Glutamatergic neuron (in vitro differentiated cells): ENCODE measurements around the gene C20orf204. TPM values are rescaled to one million over a fixed set of nuclear protein-coding genes. Genes with fewer than 3 reads are reported as not detected.

ENCODE experiments used
- DNase-seq: peaks from one replicate; pipeline ENCODE4 v3.0.0; 2022
- H3K27ac Mint-ChIP-seq: one replicate; pipeline ENCODE4 v1.8.0; 2020; ENCODE audit warnings: mild to moderate bottlenecking, mixed read lengths, inconsistent platforms; ENCODE audit not compliant: unreplicated experiment
- H3K27me3 Mint-ChIP-seq: one replicate; pipeline ENCODE4 v1.8.0; 2020; ENCODE audit warnings: mild to moderate bottlenecking, moderate library complexity, mixed read lengths, inconsistent platforms; ENCODE audit not compliant: unreplicated experiment
- H3K36me3 Mint-ChIP-seq: one replicate; pipeline ENCODE4 v1.8.0; 2020; ENCODE audit warnings: mild to moderate bottlenecking, mixed read lengths, inconsistent platforms; ENCODE audit not compliant: unreplicated experiment
- H3K4me1 Mint-ChIP-seq: one replicate; pipeline ENCODE4 v1.8.0; 2020; ENCODE audit warnings: mild to moderate bottlenecking, low read depth, mixed read lengths, inconsistent platforms; ENCODE audit not compliant: unreplicated experiment
- H3K4me3 Mint-ChIP-seq: one replicate; pipeline ENCODE4 v1.8.0; 2020; ENCODE audit warnings: mild to moderate bottlenecking, mixed read lengths, inconsistent platforms; ENCODE audit not compliant: unreplicated experiment
- H3K9me3 Mint-ChIP-seq: one replicate; pipeline ENCODE4 v1.8.0; 2020; ENCODE audit warnings: mild to moderate bottlenecking, moderate library complexity, mixed read lengths, inconsistent platforms; ENCODE audit not compliant: unreplicated experiment
- total RNA-seq: library from RNA; stranded (reverse); fragmentation: NEBNext Ultra II Directional; extraction: Animal tissue kit (Norgen Biotek cat#: 25700); gene quantifications from one replicate; pipeline ENCODE4 v1.2.1, GENCODE V29; 2021; ENCODE audit not compliant: unreplicated experiment
- TF ChIP-seq, protein P1 (sequence below): fragments of 200-600 bp; sonication (generic); IDR thresholded peaks from one replicate; pipeline ENCODE4 v1.5.0; 2021; ENCODE audit not compliant: partially characterized antibody, unreplicated experiment

Gene C20orf204
- total RNA-seq, 1 donor from 2014 or later, result 3.9 TPM

DNA sequence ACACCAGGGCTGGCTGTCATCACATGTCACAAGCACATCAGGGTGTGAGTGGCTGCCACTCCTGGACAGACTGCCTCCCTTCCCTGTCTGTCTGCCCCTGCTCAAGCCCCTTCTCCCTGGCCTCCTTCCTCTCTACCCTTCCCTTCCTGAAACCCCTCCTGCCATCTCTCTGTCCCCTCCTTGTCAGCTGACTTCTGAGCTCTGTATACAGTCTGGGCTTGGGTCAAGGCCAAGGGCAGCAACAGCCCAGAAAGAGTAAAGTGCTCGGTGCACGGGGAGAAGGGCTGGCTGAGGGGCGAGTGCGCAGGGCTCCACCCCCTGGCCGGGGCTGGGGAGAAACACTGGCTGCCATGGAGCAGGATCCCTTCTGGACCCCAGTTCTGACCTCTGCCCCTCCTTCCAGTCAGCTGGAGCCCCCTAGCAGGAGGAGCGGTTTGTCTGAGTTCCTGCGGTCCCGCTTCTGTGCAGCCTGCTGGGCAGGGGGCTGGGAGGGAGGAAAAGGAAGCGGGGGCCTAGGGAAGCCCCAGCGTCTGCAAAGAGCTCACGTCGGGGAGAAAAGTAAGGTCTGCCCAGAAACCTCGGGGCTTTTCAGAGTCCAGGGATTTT, 46.2 kb downstream of the C20orf204 start:
- peaks cover 8% of the 10 kb centered on the region for H3K36me3 Mint-ChIP-seq
- H3K27me3 Mint-ChIP-seq, result peaks cover 23% of the 10 kb centered on the region
- TF ChIP-seq, protein P1, sequence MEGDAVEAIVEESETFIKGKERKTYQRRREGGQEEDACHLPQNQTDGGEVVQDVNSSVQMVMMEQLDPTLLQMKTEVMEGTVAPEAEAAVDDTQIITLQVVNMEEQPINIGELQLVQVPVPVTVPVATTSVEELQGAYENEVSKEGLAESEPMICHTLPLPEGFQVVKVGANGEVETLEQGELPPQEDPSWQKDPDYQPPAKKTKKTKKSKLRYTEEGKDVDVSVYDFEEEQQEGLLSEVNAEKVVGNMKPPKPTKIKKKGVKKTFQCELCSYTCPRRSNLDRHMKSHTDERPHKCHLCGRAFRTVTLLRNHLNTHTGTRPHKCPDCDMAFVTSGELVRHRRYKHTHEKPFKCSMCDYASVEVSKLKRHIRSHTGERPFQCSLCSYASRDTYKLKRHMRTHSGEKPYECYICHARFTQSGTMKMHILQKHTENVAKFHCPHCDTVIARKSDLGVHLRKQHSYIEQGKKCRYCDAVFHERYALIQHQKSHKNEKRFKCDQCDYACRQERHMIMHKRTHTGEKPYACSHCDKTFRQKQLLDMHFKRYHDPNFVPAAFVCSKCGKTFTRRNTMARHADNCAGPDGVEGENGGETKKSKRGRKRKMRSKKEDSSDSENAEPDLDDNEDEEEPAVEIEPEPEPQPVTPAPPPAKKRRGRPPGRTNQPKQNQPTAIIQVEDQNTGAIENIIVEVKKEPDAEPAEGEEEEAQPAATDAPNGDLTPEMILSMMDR, result no peak
- H3K4me3 Mint-ChIP-seq, result peak overlapping the region; percentile 59
- no peak overlapping the region for H3K27ac Mint-ChIP-seq
- H3K9me3 Mint-ChIP-seq, result peaks cover 14% of the 10 kb centered on the region
- peaks cover 9% of the 10 kb centered on the region for H3K4me1 Mint-ChIP-seq
- DNase-seq, result no peak

DNA sequence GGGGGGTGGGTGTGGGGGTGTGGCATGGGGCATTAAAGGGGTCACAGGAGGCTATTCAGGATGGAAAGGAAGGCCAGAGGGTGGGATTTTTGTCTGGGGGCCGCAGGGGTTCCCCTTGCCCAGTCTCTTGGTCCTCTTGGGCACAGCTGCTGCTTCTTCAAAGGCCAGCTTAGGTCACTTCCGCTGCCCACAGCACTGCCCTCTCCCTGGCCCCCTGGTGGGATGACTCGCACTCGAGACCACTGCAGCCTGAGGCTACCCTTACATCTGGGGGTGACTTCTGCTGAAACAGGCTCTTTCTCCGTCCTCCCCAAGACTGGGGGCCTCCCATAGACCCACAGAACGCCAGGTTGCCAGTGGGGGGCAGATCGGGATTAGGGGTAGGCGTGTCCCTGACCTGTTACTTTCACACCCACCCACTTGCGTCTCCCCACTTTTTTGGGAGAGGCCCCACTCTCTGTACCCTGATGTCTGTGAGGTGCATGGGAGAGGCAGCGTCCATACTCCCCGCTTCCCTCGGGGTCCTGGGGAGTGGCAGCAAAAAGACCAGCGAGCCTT, 46.9 kb downstream of the C20orf204 start:
- peaks cover 14% of the 10 kb centered on the region for H3K9me3 Mint-ChIP-seq
- H3K36me3 Mint-ChIP-seq, result peaks cover 8% of the 10 kb centered on the region
- TF ChIP-seq, protein P1, result no peak
- H3K4me3 Mint-ChIP-seq, result peak overlapping the region; percentile 57
- no peak for DNase-seq
- peaks cover 25% of the 10 kb centered on the region for H3K27me3 Mint-ChIP-seq
- H3K4me1 Mint-ChIP-seq, result peaks cover 9% of the 10 kb centered on the region
- no peak overlapping the region for H3K27ac Mint-ChIP-seq

DNA sequence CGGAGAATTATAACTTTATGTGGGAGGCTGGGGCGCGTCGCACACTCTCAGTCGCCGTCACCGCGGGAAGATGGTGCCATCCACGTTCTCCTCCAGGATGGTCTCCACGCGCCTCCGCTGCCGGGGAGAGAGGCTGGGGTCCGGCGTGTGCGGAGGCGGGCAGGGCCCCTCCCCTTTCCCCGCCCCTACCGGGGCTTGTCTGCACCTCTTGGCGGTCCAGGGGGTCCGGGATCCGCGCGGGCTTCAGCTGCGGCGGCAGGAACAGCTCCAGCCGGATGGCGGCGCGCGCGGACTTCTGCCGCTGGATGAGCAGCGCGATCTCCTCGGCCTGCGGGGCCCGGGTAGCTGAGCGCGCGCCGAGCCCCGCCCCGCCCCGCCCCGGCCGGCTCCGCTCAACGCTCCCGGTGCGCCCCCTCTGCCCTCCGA, 47.4 kb downstream of the C20orf204 start:
- peaks cover 29% of the 10 kb centered on the region for H3K27me3 Mint-ChIP-seq
- peaks cover 11% of the 10 kb centered on the region for H3K36me3 Mint-ChIP-seq
- H3K4me1 Mint-ChIP-seq, result peaks cover 9% of the 10 kb centered on the region
- H3K9me3 Mint-ChIP-seq, result peaks cover 19% of the 10 kb centered on the region
- no peak overlapping the region for H3K27ac Mint-ChIP-seq
- H3K4me3 Mint-ChIP-seq, result peak overlapping the region; percentile 57
- TF ChIP-seq, protein P1, result peak; percentile 60
- peak; percentile 90 for DNase-seq

DNA sequence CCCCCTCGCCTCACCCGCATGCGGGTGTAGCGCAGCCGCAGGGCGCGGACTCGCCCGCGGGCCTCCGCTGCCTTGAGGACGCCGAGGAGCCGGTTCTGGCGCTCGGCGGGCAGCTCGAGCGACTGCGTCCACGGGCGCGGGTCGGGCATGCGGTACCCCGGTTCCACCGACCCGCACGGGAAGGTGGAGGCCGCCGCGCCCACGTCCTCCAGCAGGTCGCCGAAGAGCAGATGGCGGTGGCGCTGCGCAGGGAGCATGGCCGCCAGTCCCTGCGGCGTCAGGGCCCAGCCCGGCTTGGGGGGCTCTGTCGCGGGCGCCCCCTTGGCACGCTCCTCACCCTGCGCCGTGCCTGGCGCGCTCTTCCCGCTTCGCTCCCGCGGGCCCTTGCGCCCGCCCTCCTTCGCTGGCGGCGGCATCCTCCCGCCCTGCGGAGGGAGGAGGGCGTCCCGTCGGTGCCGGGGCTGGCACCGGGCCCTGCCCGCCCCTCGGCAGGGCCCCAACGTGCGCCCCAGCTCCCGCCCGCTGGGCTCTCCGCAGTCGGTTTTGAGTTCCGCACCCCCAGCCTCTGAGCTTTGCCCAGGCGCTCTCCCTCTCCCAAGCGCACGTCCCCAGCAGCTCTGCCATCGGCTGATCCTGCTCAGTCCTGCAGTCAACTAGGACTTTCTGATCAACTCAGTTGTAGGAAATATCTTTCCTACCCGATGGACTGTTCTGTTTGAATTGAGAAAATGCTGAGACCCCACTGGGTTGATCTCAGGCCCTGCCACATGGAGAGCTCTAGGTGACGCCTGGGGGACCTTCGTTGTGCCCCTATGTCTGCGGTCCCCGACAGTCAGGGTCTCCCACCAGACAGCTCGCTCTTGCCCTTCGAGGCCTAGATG, 48.1 kb downstream of the C20orf204 start, which contains the start of gene LKAAEAR1:
Gene LKAAEAR1 (minus strand): TSS at position 595 of the 881 bp plus-strand sequence. CDS start 179 bp downstream, at position 416.
- H3K4me1 Mint-ChIP-seq, result peaks cover 9% of the 10 kb centered on the region
- H3K27me3 Mint-ChIP-seq, result peaks cover 34% of the 10 kb centered on the region
- peaks cover 16% of the 10 kb centered on the region for H3K36me3 Mint-ChIP-seq
- peak within 1 kb of the TSS; percentile 93 for H3K4me3 Mint-ChIP-seq
- no peak for DNase-seq
- TF ChIP-seq, protein P1, result peak; percentile 20
- H3K9me3 Mint-ChIP-seq, result peaks cover 25% of the 10 kb centered on the region
- H3K27ac Mint-ChIP-seq, result peak within 1 kb of the TSS; percentile 75
